ENCODE measurements around the gene ANP32A.

Gene ANP32A

DNA sequence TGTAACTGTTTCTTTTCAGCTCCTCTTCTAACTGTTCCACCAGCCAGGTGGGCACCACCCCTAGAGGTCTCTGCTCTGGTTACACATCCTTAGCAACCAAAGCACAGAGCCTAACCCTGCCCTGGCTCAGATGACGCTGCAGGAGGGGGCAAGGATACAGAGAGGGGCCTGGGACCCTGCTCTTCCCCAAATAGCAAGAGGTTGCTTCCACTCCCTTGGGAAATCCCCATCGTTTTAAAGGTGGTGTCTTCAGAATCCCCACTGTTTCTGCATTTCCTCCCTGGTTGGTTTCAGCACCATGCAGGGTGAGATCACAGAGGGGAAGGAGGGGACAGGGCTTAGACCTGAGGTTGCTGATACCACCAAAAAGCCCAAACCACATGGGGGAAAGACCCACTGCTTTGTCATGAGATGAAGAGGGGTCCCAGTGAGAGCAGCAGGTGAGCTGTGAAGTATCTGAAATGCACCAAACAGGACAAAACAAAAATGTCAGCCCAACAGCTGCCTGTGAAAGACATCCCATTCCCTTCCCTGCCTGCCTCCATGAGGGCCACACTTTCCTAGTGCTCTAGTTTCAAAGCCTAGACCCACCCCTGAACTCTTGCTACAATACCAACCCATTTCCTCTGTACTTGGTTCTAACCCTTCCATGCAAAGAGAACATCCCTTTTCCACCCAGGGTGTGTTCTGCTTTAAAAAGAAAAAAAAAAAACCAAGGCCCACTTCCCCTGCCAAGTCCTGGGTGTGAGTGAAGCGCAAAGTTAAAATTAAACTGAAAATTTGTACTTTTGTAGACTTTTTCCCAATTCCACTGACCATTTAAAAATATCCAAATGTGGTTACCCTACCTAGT, 29.0 kb downstream of the ANP32A start:
- Histone ChIP-seq H3K36me3 (ENCODE audit: control insufficient read depth in 2 of 2, insufficient read depth in 2 of 2, low read length in 2 of 2) (peaks cover 3 to 4% of the 10 kb centered on the region in 2 donors), H3K9me3 (ENCODE audit: control insufficient read depth in 2 of 2, low read length in 2 of 2) (no peaks in the 10 kb centered on the region), H3K27me3 (ENCODE audit: control insufficient read depth in 2 of 2, insufficient read depth in 2 of 2, low read length in 2 of 2) (no peaks in the 10 kb centered on the region), H3K4me1 (ENCODE audit: control insufficient read depth in 2 of 2, insufficient read depth in 2 of 2, low read length in 2 of 2) (peaks cover 75 to 78% of the 10 kb centered on the region in 2 donors), H3K4me3 (ENCODE audit: low read length in 2 of 2) (no peak overlapping the region), H3K9ac (ENCODE audit: low read depth in 1 of 2, low read length in 2 of 2) (no peak overlapping the region), H3K27ac (ENCODE audit: low read depth in 2 of 2, low read length in 2 of 2) (no peak overlapping the region)

DNA sequence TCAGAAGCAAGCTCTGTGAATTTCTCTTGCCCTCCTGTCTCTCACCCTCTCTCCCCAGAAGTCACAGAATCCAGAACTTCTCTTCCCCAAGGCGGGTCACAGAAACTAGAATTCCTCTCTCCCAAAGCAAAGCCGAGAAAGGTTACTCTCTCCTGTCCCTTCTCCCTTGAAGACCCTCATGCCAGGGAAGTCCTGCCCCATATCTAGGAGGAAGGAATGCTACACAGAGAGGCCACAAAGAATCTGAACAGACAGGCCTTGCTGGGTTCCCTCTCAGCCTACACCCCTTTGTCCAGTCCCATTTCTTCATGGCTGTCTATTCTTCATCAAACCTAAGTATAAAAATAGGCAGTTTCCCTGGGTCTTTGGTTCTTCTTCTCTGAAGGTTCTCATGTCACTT, 29.8 kb downstream of the ANP32A start:
- peaks cover 6 to 8% of the 10 kb centered on the region in 2 donors for H3K36me3 ChIP-seq (ENCODE audit: control insufficient read depth in 2 of 2, insufficient read depth in 2 of 2, low read length in 2 of 2)
- H3K4me3 ChIP-seq (ENCODE audit: low read length in 2 of 2) = no peak overlapping the region
- H3K27ac ChIP-seq (ENCODE audit: low read depth in 2 of 2, low read length in 2 of 2) = no peak overlapping the region
- H3K9me3 ChIP-seq (ENCODE audit: control insufficient read depth in 2 of 2, low read length in 2 of 2) = no peaks in the 10 kb centered on the region
- H3K4me1 ChIP-seq (ENCODE audit: control insufficient read depth in 2 of 2, insufficient read depth in 2 of 2, low read length in 2 of 2) = peaks cover 72 to 76% of the 10 kb centered on the region in 2 donors
- H3K27me3 ChIP-seq (ENCODE audit: control insufficient read depth in 2 of 2, insufficient read depth in 2 of 2, low read length in 2 of 2) = no peaks in the 10 kb centered on the region
- no peak overlapping the region for H3K9ac ChIP-seq (ENCODE audit: low read depth in 1 of 2, low read length in 2 of 2)

DNA sequence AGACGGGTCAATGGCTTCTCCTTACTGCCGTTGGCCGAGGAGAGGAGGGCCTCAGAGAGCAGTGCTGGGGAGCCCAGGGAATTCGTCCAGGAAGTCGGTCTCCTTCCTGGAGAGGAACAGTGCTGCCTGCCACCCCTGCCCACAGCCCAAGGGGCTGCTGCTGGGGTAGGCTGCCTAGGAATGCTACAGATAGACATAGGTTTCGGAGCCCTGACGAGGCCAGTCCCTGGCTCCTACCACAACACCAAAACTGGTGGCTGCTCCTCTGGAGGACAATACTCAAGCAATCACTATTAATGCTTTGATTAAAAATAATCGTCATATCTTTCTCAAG, 30.5 kb downstream of the ANP32A start:
- Histone ChIP-seq H3K9ac (ENCODE audit: low read depth in 1 of 2, low read length in 2 of 2) (no peak overlapping the region), H3K27me3 (ENCODE audit: control insufficient read depth in 2 of 2, insufficient read depth in 2 of 2, low read length in 2 of 2) (no peaks in the 10 kb centered on the region), H3K4me3 (ENCODE audit: low read length in 2 of 2) (no peak overlapping the region), H3K36me3 (ENCODE audit: control insufficient read depth in 2 of 2, insufficient read depth in 2 of 2, low read length in 2 of 2) (peaks cover 6 to 12% of the 10 kb centered on the region in 2 donors), H3K27ac (ENCODE audit: low read depth in 2 of 2, low read length in 2 of 2) (no peak overlapping the region), H3K9me3 (ENCODE audit: control insufficient read depth in 2 of 2, low read length in 2 of 2) (no peaks in the 10 kb centered on the region), H3K4me1 (ENCODE audit: control insufficient read depth in 2 of 2, insufficient read depth in 2 of 2, low read length in 2 of 2) (peaks cover 66 to 69% of the 10 kb centered on the region in 2 donors)

DNA sequence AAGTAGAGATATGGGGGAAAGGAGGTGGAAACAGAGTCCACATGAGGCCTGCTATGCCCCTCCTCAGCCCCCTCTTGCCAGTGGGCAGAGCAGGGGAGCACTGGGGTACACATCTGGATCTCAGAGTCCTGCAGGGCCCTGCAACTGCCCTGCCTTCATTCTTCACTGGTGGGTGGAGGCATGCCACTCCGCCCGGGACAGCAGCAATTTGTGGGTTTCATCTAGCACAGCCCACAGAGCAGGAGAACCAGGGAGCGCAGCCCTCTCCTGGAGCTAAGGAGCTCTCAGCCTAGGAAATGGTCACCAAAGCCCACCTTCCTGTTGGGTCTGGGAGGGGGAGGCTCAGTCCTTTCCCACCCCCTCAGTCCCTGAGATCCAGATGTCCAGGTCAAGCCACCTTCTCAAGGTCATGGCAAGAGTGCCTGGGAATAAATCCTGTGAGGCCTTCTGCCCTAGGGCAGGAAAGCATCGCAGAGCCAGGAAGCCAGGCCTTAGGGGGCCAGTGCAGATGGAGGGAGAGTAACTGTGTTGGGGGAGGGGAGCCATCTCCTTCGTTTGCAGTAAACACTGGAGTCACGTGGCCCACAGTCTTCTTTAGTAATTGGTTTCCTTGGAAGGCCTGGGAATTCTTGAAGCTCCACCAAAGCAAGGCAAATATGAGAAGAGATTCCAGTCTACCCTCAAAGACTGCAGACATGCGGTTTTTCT, 31.0 kb downstream of the ANP32A start:
- no peak overlapping the region for H3K4me3 ChIP-seq (ENCODE audit: low read length in 2 of 2)
- H3K9me3 ChIP-seq (ENCODE audit: control insufficient read depth in 2 of 2, low read length in 2 of 2) = no peaks in the 10 kb centered on the region
- H3K36me3 ChIP-seq (ENCODE audit: control insufficient read depth in 2 of 2, insufficient read depth in 2 of 2, low read length in 2 of 2) = peaks cover 8 to 17% of the 10 kb centered on the region in 2 donors
- no peak overlapping the region for H3K9ac ChIP-seq (ENCODE audit: low read depth in 1 of 2, low read length in 2 of 2)
- H3K27ac ChIP-seq (ENCODE audit: low read depth in 2 of 2, low read length in 2 of 2) = peak overlapping the region in 1 of 2 donors; percentile 16
- H3K4me1 ChIP-seq (ENCODE audit: control insufficient read depth in 2 of 2, insufficient read depth in 2 of 2, low read length in 2 of 2) = peaks cover 62 to 64% of the 10 kb centered on the region in 2 donors
- H3K27me3 ChIP-seq (ENCODE audit: control insufficient read depth in 2 of 2, insufficient read depth in 2 of 2, low read length in 2 of 2) = no peaks in the 10 kb centered on the region

DNA sequence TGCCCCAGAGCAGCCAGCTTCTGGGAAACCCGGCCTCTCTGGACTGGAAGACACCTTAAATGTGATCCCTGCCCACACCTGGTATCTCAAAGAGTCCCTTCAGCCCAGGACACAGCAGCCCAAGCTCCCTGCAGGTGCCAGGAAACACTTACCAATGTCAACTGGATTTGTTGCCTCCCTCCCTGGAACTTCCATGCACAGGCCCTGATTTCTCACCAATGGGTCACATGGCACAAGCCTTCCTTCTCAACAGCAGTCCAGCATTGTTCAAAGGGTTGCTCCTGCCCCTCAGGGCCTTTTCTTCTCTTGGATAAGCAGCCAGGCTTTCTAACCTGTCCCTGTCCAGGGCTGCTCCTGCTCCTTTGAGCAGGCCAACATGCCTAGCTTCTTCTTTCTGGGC, 31.6 kb downstream of the ANP32A start:
- Histone ChIP-seq H3K9me3 (ENCODE audit: control insufficient read depth in 2 of 2, low read length in 2 of 2) (no peaks in the 10 kb centered on the region), H3K36me3 (ENCODE audit: control insufficient read depth in 2 of 2, insufficient read depth in 2 of 2, low read length in 2 of 2) (peaks cover 14 to 23% of the 10 kb centered on the region in 2 donors), H3K27ac (ENCODE audit: low read depth in 2 of 2, low read length in 2 of 2) (peak overlapping the region in 1 of 2 donors; percentile 16), H3K4me1 (ENCODE audit: control insufficient read depth in 2 of 2, insufficient read depth in 2 of 2, low read length in 2 of 2) (peaks cover 56 to 58% of the 10 kb centered on the region in 2 donors), H3K4me3 (ENCODE audit: low read length in 2 of 2) (no peak overlapping the region), H3K9ac (ENCODE audit: low read depth in 1 of 2, low read length in 2 of 2) (no peak overlapping the region), H3K27me3 (ENCODE audit: control insufficient read depth in 2 of 2, insufficient read depth in 2 of 2, low read length in 2 of 2) (no peaks in the 10 kb centered on the region)

DNA sequence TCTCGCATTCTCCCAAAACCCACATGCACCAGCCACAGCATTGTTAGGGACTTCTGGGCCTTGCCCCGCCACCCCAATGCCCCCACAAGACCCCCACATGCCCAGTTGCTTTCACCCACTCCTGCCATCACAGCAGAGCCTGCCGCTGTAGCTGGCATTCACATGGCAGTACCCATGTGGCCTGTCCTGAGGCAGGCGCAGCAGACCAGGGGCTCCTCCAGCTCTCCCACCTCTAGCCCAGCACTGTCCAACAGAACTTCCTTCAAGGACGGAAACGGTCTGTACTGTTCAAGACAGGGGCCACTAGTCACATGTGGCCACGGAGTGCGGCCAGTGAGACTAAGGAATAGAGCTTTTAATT, 32.5 kb downstream of the ANP32A start:
- H3K4me1 ChIP-seq (ENCODE audit: control insufficient read depth in 2 of 2, insufficient read depth in 2 of 2, low read length in 2 of 2) = peaks cover 47 to 49% of the 10 kb centered on the region in 2 donors
- H3K9ac ChIP-seq (ENCODE audit: low read depth in 1 of 2, low read length in 2 of 2) = peak overlapping the region in 1 of 2 donors; percentile 44
- no peaks in the 10 kb centered on the region for H3K9me3 ChIP-seq (ENCODE audit: control insufficient read depth in 2 of 2, low read length in 2 of 2)
- peaks cover 15 to 25% of the 10 kb centered on the region in 2 donors for H3K36me3 ChIP-seq (ENCODE audit: control insufficient read depth in 2 of 2, insufficient read depth in 2 of 2, low read length in 2 of 2)
- no peak overlapping the region for H3K4me3 ChIP-seq (ENCODE audit: low read length in 2 of 2)
- no peaks in the 10 kb centered on the region for H3K27me3 ChIP-seq (ENCODE audit: control insufficient read depth in 2 of 2, insufficient read depth in 2 of 2, low read length in 2 of 2)
- H3K27ac ChIP-seq (ENCODE audit: low read depth in 2 of 2, low read length in 2 of 2) = peak overlapping the region in 1 of 2 donors; percentile 65

DNA sequence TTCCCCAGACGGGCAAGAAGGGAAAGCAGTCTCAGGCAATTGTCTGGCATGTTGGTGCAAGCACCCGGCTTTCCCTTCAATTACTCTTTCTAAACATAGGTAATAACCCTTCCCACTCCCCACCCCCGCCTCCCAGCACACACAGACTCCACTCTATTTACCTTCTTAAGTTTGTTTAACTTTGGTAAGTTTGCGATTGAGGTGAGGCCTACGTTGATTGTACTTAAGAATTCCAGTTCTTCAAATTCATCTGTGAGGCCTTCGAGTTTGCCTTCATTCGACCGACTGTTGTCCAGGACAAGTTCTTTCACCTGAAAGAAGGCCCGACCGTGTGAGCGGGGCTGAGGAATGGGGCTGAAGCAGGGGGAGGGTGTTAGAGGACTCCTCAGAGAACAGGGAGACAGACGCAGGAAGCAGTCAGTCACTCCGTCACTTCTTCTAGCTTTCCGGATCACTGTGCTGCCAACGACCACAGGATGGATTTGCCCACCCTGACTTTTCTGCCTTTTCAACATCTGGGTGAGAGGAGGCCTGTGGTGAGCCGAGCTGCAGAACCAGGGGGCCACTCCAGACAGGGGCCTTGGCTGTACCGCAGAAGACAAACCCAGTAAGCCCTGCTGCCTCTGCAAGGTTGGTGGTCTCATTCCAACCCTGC, 33.0 kb downstream of the ANP32A start:
- no peak overlapping the region for H3K4me3 ChIP-seq (ENCODE audit: low read length in 2 of 2)
- H3K36me3 ChIP-seq (ENCODE audit: control insufficient read depth in 2 of 2, insufficient read depth in 2 of 2, low read length in 2 of 2) = peaks cover 18 to 29% of the 10 kb centered on the region in 2 donors
- peak overlapping the region; percentile 48 to 65 for H3K27ac ChIP-seq (ENCODE audit: low read depth in 2 of 2, low read length in 2 of 2)
- H3K9me3 ChIP-seq (ENCODE audit: control insufficient read depth in 2 of 2, low read length in 2 of 2) = no peaks in the 10 kb centered on the region
- H3K27me3 ChIP-seq (ENCODE audit: control insufficient read depth in 2 of 2, insufficient read depth in 2 of 2, low read length in 2 of 2) = no peaks in the 10 kb centered on the region
- H3K9ac ChIP-seq (ENCODE audit: low read depth in 1 of 2, low read length in 2 of 2) = peak overlapping the region in 1 of 2 donors; percentile 44
- H3K4me1 ChIP-seq (ENCODE audit: control insufficient read depth in 2 of 2, insufficient read depth in 2 of 2, low read length in 2 of 2) = peaks cover 44% of the 10 kb centered on the region in 2 donors

DNA sequence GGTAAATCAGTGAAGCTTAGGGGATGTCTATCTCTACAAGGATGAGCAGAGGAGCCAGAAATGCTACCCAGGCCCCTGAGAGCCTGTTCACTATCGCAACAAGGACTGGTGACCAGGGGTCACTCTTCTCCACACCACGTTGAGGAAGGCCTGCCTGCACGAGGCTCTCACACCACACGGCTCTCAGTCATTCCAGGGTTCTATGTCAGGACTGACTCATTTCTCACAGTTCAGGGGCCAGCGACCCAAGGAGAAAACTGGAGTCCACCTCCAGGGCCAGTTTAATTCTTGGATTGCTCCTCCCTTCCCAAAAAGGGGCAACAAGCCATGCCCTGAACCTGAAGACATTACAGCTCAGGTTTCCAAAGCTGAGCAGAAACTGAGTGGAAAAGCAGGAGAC, 33.9 kb downstream of the ANP32A start:
- Histone ChIP-seq H3K4me1 (ENCODE audit: control insufficient read depth in 2 of 2, insufficient read depth in 2 of 2, low read length in 2 of 2) (peaks cover 34 to 39% of the 10 kb centered on the region in 2 donors), H3K9me3 (ENCODE audit: control insufficient read depth in 2 of 2, low read length in 2 of 2) (no peaks in the 10 kb centered on the region), H3K27me3 (ENCODE audit: control insufficient read depth in 2 of 2, insufficient read depth in 2 of 2, low read length in 2 of 2) (no peaks in the 10 kb centered on the region), H3K36me3 (ENCODE audit: control insufficient read depth in 2 of 2, insufficient read depth in 2 of 2, low read length in 2 of 2) (peaks cover 25 to 36% of the 10 kb centered on the region in 2 donors), H3K9ac (ENCODE audit: low read depth in 1 of 2, low read length in 2 of 2) (no peak overlapping the region), H3K4me3 (ENCODE audit: low read length in 2 of 2) (no peak overlapping the region), H3K27ac (ENCODE audit: low read depth in 2 of 2, low read length in 2 of 2) (no peak overlapping the region)

DNA sequence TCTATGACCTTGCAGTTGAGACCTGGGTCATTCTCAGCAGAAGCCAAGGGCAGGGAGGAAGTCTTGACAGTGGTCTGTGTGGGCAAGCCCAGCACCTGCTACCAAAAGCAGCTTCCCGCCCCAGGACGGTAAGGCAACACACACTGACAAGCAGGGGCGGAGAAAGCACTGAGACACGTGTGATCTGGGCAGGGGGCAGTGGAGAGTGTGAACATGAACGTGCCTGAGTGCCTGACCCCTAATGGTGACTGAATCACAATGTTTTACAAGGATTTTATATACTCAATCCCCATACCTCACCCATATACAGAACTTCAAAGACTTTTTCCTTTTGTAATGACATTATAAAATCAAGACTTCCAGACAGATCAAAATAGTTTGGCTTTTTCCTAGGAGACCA, 35.2 kb downstream of the ANP32A start:
- Histone ChIP-seq H3K9me3 (ENCODE audit: control insufficient read depth in 2 of 2, low read length in 2 of 2) (no peaks in the 10 kb centered on the region), H3K9ac (ENCODE audit: low read depth in 1 of 2, low read length in 2 of 2) (no peak overlapping the region), H3K27me3 (ENCODE audit: control insufficient read depth in 2 of 2, insufficient read depth in 2 of 2, low read length in 2 of 2) (no peaks in the 10 kb centered on the region), H3K27ac (ENCODE audit: low read depth in 2 of 2, low read length in 2 of 2) (no peak overlapping the region), H3K36me3 (ENCODE audit: control insufficient read depth in 2 of 2, insufficient read depth in 2 of 2, low read length in 2 of 2) (peaks cover 29 to 42% of the 10 kb centered on the region in 2 donors), H3K4me3 (ENCODE audit: low read length in 2 of 2) (no peak overlapping the region), H3K4me1 (ENCODE audit: control insufficient read depth in 2 of 2, insufficient read depth in 2 of 2, low read length in 2 of 2) (peaks cover 28 to 37% of the 10 kb centered on the region in 2 donors)

DNA sequence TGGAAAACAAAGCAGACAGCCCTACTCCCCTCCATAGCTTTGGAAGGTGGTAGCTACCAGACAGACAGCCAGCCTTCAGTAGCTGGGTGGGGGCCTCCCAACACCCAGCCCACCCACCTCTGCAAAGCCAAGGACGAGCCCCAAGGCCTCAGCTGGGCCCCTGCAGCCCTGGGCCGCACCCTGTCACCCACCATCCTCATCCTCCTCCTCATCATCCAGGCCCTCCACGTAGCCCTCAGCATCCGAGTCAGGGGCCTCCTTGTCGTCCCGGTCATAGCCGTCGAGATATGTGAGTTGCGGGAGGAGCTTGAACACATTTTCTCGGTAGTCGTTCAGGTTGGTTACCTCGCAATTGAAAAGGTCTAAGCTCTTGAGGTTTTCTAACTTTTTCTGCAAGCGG, 36.5 kb downstream of the ANP32A start:
- no peak overlapping the region for H3K9ac ChIP-seq (ENCODE audit: low read depth in 1 of 2, low read length in 2 of 2)
- H3K4me1 ChIP-seq (ENCODE audit: control insufficient read depth in 2 of 2, insufficient read depth in 2 of 2, low read length in 2 of 2) = peaks cover 14 to 24% of the 10 kb centered on the region in 2 donors

More for the DNA sequence above, 36.5 kb downstream of the ANP32A start:
- no peaks in the 10 kb centered on the region for H3K27me3 ChIP-seq (ENCODE audit: control insufficient read depth in 2 of 2, insufficient read depth in 2 of 2, low read length in 2 of 2)
- no peaks in the 10 kb centered on the region for H3K9me3 ChIP-seq (ENCODE audit: control insufficient read depth in 2 of 2, low read length in 2 of 2)
- H3K27ac ChIP-seq (ENCODE audit: low read depth in 2 of 2, low read length in 2 of 2) = no peak overlapping the region
- H3K4me3 ChIP-seq (ENCODE audit: low read length in 2 of 2) = no peak overlapping the region
- peaks cover 36 to 53% of the 10 kb centered on the region in 2 donors for H3K36me3 ChIP-seq (ENCODE audit: control insufficient read depth in 2 of 2, insufficient read depth in 2 of 2, low read length in 2 of 2)
